ENCODE measurements around the gene RALGPS1.

The RALGPS1 gene

GRCh38 chr9:126914458-126915280 is at the start of gene RALGPS1:
TSS of gene RALGPS1 (plus strand) at chr9:126914782. CDS start at chr9:126962290, 47,508 bp downstream.
- DNase-seq, result peak; percentile 95

GRCh38 chr9:126869368-126869767 is 45.2 kb upstream of the RALGPS1 start:
- DNase-seq, result no peak

GRCh38 chr9:126872516-126872915 is 42.1 kb upstream of the RALGPS1 start:
- no peak for DNase-seq

- no peak for DNase-seq
Measured at GRCh38 chr9:126874546-126875314, 39.9 kb upstream of the RALGPS1 start.

- DNase-seq, result no peak
Measured at GRCh38 chr9:126875756-126876510, 38.6 kb upstream of the RALGPS1 start.

GRCh38 chr9:126876531-126876930 is 38.1 kb upstream of the RALGPS1 start:
- DNase-seq, result no peak

GRCh38 chr9:126877418-126877817 is 37.2 kb upstream of the RALGPS1 start:
- no peak for DNase-seq

GRCh38 chr9:126879288-126879687 is 35.3 kb upstream of the RALGPS1 start:
- DNase-seq, result no peak

- no peak for DNase-seq
Measured at GRCh38 chr9:126880226-126880946, 34.2 kb upstream of the RALGPS1 start.

- DNase-seq, result no peak
Measured at GRCh38 chr9:126880947-126881332, 33.6 kb upstream of the RALGPS1 start.

GRCh38 chr9:126882746-126883145 is 31.8 kb upstream of the RALGPS1 start:
- DNase-seq, result no peak

GRCh38 chr9:126883636-126884035 is 30.9 kb upstream of the RALGPS1 start:
- DNase-seq, result no peak

- DNase-seq, result no peak
Measured at GRCh38 chr9:126885131-126885641, 29.4 kb upstream of the RALGPS1 start.

GRCh38 chr9:126886034-126886822 is 28.4 kb upstream of the RALGPS1 start:
- DNase-seq, result no peak

GRCh38 chr9:126886897-126887296 is 27.7 kb upstream of the RALGPS1 start:
- no peak for DNase-seq

- no peak for DNase-seq
Measured at GRCh38 chr9:126891676-126892075, 22.9 kb upstream of the RALGPS1 start.

GRCh38 chr9:126893079-126893478 is 21.5 kb upstream of the RALGPS1 start:
- no peak for DNase-seq

GRCh38 chr9:126894052-126894603 is 20.5 kb upstream of the RALGPS1 start:
- DNase-seq, result no peak

- no peak for DNase-seq
Measured at GRCh38 chr9:126902210-126902609, 12.4 kb upstream of the RALGPS1 start.

GRCh38 chr9:126904586-126904985 is 10.0 kb upstream of the RALGPS1 start:
- DNase-seq, result no peak

GRCh38 chr9:126906091-126906490 is 8.5 kb upstream of the RALGPS1 start:
- DNase-seq, result no peak
